HepG2 (cell line): ENCODE data around the gene EMC9. TPM values are rescaled to one million over a fixed set of nuclear protein-coding genes. Genes with fewer than 3 reads are reported as not detected.

Experiments
- AKNA ChIP-seq: sonication (generic); formaldehyde crosslinking; IDR thresholded peaks from 2 replicates; pipeline ENCODE4 v1.4.0; 2020; ENCODE audit warnings: missing genetic modification reagents, borderline replicate concordance
- CBX2 ChIP-seq, 2 experiments: fragments of 200-600 bp in 1 of 2; sonication (generic); formaldehyde crosslinking in 1 of 2; IDR thresholded peaks; 2 replicates each; pipeline versions ENCODE4 v1.7.0 to v1.8.1; 2018 to 2022; ENCODE audit warnings: low read depth in 2 of 2, low read length in 1 of 2, mild to moderate bottlenecking in 1 of 2, missing genetic modification reagents in 1 of 2
- DDIT3 ChIP-seq: sonication (generic); formaldehyde crosslinking; IDR thresholded peaks from 2 replicates; pipeline ENCODE4 v1.4.0; 2020; ENCODE audit warnings: mild to moderate bottlenecking, missing genetic modification reagents
- E2F5 ChIP-seq: sonication (generic); formaldehyde crosslinking; conservative IDR thresholded peaks from 2 replicates; pipeline ENCODE4 v1.4.0; 2020; ENCODE audit warnings: missing genetic modification reagents
- EZH2 ChIP-seq: conservative IDR thresholded peaks from 2 replicates; pipeline ENCODE4 v1.6.1; 2012; ENCODE audit warnings: mild to moderate bottlenecking, low read depth, low read length, moderate library complexity
- JARID2 ChIP-seq: sonication (generic); formaldehyde crosslinking; IDR thresholded peaks from 2 replicates; pipeline ENCODE4 v1.8.1; 2023; ENCODE audit warnings: missing genetic modification reagents, inconsistent platforms; ENCODE audit not compliant: insufficient replicate concordance
- PRMT3 ChIP-seq: sonication (generic); formaldehyde crosslinking; IDR thresholded peaks from 2 replicates; pipeline ENCODE4 v1.8.1; 2022; ENCODE audit warnings: low read depth, mild to moderate bottlenecking, moderate library complexity, missing genetic modification reagents, borderline replicate concordance
- RFX5 ChIP-seq: IDR thresholded peaks from 2 replicates; pipeline ENCODE4 v1.6.1; 2011; ENCODE audit warnings: low read depth, low read length, improper control_type of control experiment
- SALL2 ChIP-seq: sonication (generic); formaldehyde crosslinking; IDR thresholded peaks from 2 replicates; pipeline ENCODE4 v1.8.1; 2023; ENCODE audit warnings: mild to moderate bottlenecking, missing genetic modification reagents, inconsistent platforms
- TRIM22 ChIP-seq: fragments of 450-650 bp; IDR thresholded peaks from 2 replicates; pipeline ENCODE4 v1.6.1; 2017
- YEATS4 ChIP-seq: sonication (generic); formaldehyde crosslinking; IDR thresholded peaks from 2 replicates; pipeline ENCODE4 v1.4.0; 2020; ENCODE audit warnings: missing genetic modification reagents, borderline replicate concordance
- ZBTB20 ChIP-seq: sonication (generic); formaldehyde crosslinking; IDR thresholded peaks from 2 replicates; pipeline ENCODE4 v1.8.1; 2023; ENCODE audit warnings: missing genetic modification reagents, low read depth, mild to moderate bottlenecking, borderline replicate concordance
- ZBTB43 ChIP-seq: sonication (generic); formaldehyde crosslinking; conservative IDR thresholded peaks from 2 replicates; pipeline ENCODE4 v1.4.0; 2020; ENCODE audit warnings: missing genetic modification reagents
- ZNF513 ChIP-seq: sonication (generic); formaldehyde crosslinking; conservative IDR thresholded peaks from 2 replicates; pipeline ENCODE4 v1.5.0; 2020; ENCODE audit warnings: missing genetic modification reagents
- ZNF564 ChIP-seq: sonication (generic); formaldehyde crosslinking; IDR thresholded peaks from 2 replicates; pipeline ENCODE4 v1.8.1; 2023; ENCODE audit warnings: mild to moderate bottlenecking, missing genetic modification reagents
- ZNF569 ChIP-seq: sonication (generic); formaldehyde crosslinking; IDR thresholded peaks from 2 replicates; pipeline ENCODE4 v1.5.0; 2020; ENCODE audit warnings: mild to moderate bottlenecking, missing genetic modification reagents, moderate library complexity, borderline replicate concordance
- ZNF792 ChIP-seq: IDR thresholded peaks from 2 replicates; pipeline ENCODE4 v1.6.1; 2016
- polyA plus RNA-seq, 8 experiments: library from polyadenylated mRNA; depleted of rRNA in 3 of 8; stranded (reverse) in 7 of 8; unstranded in 1 of 8; fragments of >200 nt; fragmentation: Illumina TruSeq in 4 of 8; extraction: Trizol in 4 of 8; gene quantifications; 2 replicates each; pipeline versions ENCODE4 v1.2.1 to v1.2.3, GENCODE V29; 2011 to 2016; ENCODE audit warnings: low read depth in 4 of 8, missing spikeins in 1 of 8, mixed read lengths in 1 of 8; ENCODE audit not compliant: insufficient read depth in 1 of 8
- total RNA-seq, 5 experiments: library from RNA; depleted of rRNA; stranded (reverse); fragments of >200 nt; fragmentation: Illumina TruSeq; extraction: Trizol; gene quantifications; 2 replicates each; pipeline ENCODE4 v1.2.3, GENCODE V29; 2016; ENCODE audit warnings: low read depth in 1 of 5

The EMC9 gene
- total and polyA plus RNA-seq, 2 of the 13 experiments (the other 11 are each of a cell fraction or from before 2014, with no cell fraction given) = 60.5 to 78.7 TPM

- 0 out of 2 replicates have a peak, but pooled peaks have one; percentile 31 for TF ChIP-seq CBX2 (IDR thresholded peaks at IDR 0.05; ENCODE audit: low read depth, low read length)
- TF ChIP-seq CBX2 (CRISPR knock-in tag; IDR thresholded peaks at IDR 0.05; ENCODE audit: low read depth) = 0 out of 2 replicates have a peak, but pooled peaks have one; percentile 8
- TF ChIP-seq AKNA (CRISPR knock-in tag) = 0 out of 2 replicates have a peak, but pooled peaks have one; percentile 40
- TF ChIP-seq TRIM22 = no peak
- peak; percentile 96 for TF ChIP-seq ZBTB20
- TF ChIP-seq EZH2 = no peak
- TF ChIP-seq E2F5 (CRISPR knock-in tag) = peak; percentile 46; the same call in 1 of the 2 replicates
- peak; percentile 87 for TF ChIP-seq ZBTB43 (CRISPR knock-in tag)
- TF ChIP-seq ZNF513 (CRISPR knock-in tag) = 0 out of 2 replicates have a peak, but pooled peaks have one; percentile 18
- TF ChIP-seq ZNF569 (CRISPR knock-in tag) = peak; percentile 68; the same call in 1 of the 2 replicates
- TF ChIP-seq RFX5 = no peak; the same call in 1 of the 2 replicates
- TF ChIP-seq ZNF792 (CRISPR knock-in tag) = peak; percentile 99
- peak; percentile 99 for TF ChIP-seq SALL2 (CRISPR knock-in tag)
- no peak for TF ChIP-seq PRMT3 (CRISPR knock-in tag)
- peak; percentile 100 for TF ChIP-seq YEATS4 (CRISPR knock-in tag)
- no peak; the same call in 1 of the 2 replicates for TF ChIP-seq DDIT3 (CRISPR knock-in tag)
- no peak for TF ChIP-seq ZNF564 (CRISPR knock-in tag)
- peak; percentile 98 for TF ChIP-seq JARID2 (CRISPR knock-in tag)
These were observed 27.4 kb downstream of the EMC9 start (continued) for GRCh38 chr14:24113801-24114531.
